Endothelial cell of hepatic sinusoid (primary cell): Measurements from ENCODE around the gene SP140L.
"Not testable (repeated sequence)": the region's sequence is repeated elsewhere in the genome, so short reads cannot be mapped to it uniquely, and the experiment has no call there.

Experiments used
- in situ Hi-C: cut with HindIII; loops from 2 replicates; pipeline ENCODE4 v1.10.0; 2017; ENCODE audit warnings: low sequenced_read_pairs

Gene SP140L

DNA sequence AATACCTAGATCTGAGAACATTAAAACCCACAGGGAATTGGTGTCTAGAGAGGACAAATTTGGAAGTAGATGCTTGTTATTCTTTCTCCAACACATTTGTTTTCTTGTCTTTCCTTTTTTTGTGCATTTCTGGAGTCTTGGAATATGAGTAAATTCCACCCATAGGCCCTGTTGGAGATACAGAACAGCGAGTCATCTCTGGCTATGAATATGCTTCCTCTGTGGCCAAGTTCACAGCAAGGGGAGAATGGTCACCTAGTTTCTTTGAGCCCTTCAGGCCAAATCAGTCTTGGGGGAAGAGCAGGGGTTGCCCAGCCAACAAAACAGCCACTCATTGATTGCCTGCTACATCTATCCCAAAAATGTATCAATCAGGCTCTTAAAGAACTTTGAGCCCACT is 31.3 kb downstream of the SP140L start:
- in situ Hi-C loops = no loop called here

DNA sequence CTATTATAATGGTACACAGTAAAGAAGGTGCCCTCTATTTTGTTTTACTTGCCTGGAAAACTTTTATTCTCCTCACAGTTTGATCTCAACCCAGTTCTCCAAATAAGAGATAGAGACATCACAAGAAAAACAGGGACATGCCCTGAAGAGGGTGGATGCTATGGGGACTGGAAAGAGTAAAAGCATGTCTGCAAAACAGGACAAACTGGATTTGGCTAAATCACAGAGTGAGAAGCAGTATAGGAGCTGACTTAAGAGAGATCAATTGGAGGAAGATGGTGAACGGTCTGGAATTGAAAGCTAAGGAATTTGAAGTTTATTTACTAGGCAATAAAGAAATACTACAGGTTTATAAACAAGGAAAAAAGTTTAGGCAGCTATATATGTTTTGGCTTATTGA is 33.0 kb downstream of the SP140L start:
- in situ Hi-C loops = loop anchor here (10.0 kb wide), 1 partner anchor 55 kb away; no protein-coding TSS in a partner anchor

DNA sequence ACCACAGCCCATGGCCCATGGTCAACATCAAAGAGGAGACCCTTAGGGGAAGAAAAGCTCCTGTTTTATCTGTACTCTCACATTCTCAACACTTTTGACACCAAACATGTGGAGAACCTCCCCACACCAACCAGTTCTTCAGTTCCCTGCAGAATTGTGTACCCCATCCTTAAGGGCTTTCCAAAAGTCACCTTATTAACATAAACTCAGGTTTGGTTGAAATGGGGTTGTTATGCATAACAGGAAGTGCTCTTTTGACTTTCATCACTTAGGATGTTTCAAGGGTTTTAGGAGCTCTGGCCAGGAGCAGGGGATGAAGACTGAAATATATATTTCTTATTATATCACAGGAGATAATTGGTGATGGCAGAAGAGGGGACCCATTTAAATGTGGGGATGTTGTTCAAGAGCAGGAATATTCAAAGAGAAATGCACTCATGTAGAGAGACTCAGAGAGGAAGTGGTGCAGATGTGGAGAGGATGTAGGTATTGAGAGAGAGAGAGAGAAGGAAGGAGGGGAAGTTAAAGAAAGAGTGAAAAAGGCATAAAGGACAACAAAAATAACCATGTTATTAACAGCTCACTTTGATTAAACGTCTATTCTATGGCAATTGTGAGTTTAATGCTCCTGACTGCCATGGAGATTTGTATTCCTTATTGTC is 35.2 kb downstream of the SP140L start:
- in situ Hi-C loops = loop anchor here (10.0 kb wide), 1 partner anchor 57 kb away; no protein-coding TSS in a partner anchor

DNA sequence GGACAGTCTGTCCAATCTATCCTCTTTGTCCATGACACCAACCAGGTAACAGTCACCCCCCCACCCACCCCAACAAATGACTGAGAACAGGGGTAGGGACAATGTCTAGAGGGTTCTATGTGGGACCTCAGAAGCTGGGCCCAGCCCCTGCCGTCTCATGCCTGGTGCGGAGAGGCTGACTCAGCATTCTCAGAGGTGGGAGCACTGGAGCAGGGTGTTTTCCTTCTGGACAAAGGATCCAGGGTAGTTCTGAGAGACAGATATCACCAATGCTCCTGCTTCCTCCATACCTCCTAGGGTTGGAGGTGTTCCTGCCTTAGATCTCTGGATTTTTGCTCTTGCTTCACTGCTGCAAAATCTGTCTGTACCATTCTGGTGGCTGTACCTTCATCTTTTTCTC is 55.1 kb downstream of the SP140L start:
- in situ Hi-C loops = no loop called here

DNA sequence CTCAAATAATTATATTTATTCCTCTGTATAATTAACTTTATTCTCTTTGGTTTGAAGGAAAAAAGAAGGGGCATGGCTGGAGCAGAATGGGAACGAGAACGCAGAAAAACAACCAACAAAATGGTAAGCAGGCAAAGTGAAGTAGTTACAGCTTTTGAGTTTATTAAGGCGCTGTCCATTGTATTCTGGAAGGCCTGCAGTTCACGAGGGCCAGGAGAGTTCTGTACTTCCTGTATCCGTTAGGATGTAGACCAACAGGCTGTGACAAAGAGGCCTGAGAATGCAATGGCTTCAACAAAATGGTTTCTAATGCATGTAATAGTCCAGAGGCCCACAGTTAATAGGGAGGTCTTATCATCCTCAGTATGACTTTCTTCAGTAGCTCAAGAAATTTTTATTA is 56.5 kb downstream of the SP140L start:
- in situ Hi-C loops = no loop called here

DNA sequence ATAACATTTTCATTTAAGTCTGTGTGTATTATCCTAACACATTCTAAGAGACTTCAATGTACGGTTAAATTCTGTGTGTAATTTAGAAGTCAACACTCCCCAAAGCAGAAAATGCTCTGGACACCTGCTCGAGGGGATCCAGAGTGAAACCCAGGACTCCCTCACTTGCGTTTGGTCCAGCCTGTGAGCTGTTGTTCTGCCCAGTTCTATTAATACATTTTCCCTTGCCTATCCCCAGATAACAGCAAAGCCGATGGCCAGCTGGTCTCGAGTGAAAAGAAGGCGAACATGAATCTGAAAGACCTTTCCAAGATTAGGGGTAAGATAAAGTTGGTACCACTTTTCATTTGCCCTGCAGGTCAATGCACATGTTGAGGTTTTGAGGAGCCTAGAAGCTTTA is 58.0 kb downstream of the SP140L start:
- in situ Hi-C loops = no loop called here

DNA sequence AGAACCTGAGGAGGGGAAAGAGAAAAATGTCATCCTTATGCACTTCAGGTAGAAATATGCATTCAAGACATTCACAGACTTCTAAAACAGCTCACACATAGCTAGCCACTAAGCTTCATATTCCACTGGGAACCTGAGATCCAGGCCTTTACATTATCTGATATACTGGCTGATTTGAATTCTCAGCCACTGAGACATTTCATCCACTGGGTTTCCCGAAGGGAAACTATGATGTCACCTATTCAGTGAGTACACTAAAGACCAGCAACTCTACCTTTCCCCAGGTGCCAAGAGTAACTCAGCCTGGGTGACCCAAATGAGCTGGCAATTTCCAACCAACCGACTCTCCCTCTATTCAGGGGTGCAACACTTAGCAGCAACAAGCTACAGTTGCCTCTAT is 67.3 kb downstream of the SP140L start:
- in situ Hi-C loops = no loop called here

DNA sequence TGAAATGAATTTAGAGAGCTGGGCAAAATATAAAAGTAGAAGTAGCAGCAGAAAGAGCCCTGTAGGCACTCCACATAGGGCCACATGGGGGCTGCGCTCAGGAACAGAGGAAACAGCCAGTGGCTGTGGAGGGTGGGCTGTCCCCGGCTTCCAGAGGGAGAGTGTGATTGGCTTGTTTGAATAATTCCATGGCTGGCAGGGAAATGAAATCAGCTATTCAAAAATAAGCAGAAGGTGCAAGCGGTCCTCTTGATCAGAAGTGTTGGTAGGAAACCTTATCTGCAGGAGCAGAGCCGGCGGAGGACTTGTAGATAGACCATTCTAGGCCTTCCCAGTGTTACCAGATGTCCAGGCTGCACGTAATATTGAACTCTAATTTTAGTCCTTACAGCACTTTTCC is 71.7 kb downstream of the SP140L start:
- in situ Hi-C loops = not testable (repeated sequence)

DNA sequence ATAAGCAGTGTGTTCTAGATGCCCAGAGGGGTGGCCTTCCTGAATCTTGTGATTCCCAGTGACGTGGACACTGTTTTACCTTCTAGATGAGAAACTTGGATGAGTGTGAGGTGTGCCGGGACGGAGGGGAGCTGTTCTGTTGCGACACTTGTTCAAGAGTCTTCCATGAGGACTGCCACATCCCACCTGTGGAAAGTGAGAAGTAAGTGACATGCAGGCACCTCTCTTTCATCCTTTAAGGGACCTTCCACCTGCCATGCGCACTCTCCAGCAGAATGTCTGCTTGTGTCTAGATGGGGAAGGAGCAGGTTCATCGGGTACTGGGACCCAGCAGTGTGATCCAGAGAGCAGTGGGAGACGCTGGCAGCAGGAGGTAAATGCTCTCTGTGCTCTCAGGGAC is 73.0 kb downstream of the SP140L start:
- in situ Hi-C loops = no loop called here

DNA sequence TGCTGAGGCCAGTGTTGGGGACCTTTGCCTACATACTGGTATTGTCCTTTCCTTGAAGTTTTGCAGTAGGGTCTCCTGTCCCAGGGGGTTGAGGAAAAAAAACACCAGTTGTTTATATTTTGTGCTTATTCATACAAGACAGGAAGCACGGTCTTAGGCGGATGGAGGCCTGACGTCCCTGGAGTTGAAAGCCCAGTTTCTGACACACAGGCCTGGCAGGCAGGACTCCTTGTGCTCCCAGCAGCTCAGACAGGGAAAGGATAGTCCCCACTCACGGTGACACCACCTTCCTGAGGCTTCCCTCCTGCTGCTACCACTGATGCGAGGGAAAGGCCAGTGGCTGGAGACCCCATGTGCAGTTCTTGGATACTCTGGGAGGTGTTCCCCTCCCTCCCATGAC is 73.5 kb downstream of the SP140L start:
- in situ Hi-C loops = no loop called here

DNA sequence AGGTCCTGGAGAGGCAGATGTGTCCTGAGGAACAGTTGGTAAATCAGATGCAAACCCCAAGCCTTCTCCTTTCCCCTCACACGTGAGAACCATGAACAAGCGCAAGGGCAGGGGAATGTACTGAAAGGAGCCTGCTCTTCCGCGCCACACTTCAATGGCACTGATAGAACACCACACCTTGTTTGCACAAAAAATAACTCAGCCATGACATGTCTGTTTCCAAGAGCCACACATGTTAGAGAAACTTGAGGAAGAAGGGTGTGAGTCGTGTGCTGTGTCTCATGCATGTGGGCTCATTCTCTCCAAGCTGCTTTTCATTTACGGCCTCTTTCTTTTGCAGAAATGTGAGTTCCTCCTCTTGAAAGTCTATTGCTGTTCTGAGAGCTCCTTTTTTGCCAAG is 74.0 kb downstream of the SP140L start:
- in situ Hi-C loops = not testable (repeated sequence)

DNA sequence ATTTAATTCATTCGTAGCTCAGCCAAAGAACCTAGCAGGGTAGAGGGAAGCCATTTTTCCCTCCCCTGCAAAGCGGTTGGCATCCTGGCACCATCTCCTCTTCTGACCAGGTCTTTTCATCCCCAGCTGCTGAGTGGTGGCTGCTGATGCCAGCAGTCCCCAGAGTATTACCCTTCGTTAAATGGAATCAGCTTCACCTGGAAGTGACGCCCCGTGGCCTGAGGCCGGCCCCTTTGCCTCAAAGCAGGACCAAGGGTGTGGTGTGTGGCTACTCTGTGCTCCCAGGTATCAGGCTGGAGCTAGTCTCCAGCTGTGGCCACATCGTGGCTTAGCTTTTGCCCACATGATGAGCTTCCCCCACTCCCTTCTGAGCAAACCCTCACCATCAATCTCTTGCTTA is 76.8 kb downstream of the SP140L start:
- in situ Hi-C loops = no loop called here

DNA sequence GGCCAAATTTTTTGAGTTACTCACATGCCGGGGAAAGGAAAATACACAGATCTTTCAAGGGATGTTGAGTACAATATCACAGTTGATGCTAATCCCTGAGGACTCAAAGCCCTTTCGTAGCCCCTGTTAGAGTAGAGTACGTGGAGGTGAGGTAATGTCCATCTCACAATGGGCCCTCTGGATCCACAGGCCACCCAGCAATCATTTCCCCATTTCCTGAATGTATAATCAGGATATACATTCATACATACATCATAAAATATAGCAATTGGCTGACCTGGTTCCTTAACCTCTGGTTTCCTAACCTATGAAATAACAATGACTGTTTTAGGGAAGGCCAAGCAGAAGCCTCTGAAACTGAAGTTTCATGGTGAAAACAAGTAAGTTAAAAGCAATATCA is 78.8 kb downstream of the SP140L start:
- in situ Hi-C loops = no loop called here

DNA sequence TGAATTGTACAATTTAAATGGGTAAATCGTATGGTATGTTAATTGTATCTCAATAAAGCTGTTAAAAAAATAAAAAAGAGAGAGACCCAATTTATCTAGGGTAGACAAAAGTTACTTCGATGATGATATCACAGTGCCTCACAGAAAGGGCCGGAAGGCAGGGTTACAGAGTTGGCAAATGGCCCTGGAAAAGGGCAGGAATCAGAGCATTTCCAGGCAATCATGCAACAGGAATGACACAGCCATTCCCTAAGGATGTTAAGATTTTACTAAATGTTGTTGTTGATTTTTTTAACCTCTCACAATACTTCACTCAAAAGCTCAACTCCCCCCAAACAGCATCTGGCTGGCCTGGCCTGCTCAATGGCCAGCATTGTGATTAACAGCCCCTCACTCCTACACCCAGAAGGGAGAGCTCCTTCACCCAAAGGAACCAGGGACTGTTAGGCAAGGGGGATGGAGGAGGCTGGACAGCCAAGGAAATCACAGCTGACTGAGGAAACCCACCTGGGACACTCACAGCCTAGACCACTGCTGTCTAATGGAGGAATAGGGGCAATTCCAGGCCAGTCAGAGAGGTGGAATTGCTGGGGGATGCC is 81.3 kb downstream of the SP140L start:
- in situ Hi-C loops = no loop called here

DNA sequence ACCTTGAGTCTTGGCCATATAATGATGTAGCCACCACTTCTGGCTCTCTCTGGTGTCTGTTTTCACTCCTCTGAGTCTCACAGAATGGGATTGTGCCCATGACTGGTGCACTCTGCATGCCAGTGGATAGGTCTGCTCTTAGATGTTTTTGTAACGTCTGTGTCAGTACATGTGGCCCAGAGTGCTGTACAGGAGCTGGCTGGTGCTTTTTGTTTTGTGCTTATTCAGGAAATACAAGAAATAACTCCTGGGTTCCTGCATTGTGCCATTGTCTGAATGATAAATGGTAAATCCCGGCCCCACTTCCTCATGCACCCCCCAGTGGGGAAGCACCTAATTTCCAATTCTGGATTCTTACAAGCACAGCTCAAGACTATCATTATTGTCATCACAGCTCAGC is 82.3 kb downstream of the SP140L start:
- in situ Hi-C loops = not testable (repeated sequence)

DNA sequence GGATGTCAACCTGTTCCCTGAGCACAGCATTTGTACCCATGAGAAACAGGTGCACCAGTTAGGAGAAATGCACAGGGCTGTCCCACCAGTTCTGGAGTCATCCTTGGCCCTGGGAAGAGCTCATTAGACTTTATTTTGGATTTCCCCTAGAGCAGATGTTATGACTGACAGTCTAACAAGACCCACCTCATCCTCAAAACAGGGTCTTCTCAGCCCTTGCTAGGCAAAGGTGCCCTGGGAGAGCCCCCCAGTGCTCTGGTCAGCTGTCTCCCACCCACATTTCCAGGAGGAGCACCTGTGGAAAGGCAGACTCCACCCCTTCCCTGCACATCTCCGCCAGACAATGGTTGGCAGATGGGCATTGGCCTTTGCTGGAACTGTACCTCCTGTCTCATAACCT is 83.3 kb downstream of the SP140L start:
- in situ Hi-C loops = no loop called here

DNA sequence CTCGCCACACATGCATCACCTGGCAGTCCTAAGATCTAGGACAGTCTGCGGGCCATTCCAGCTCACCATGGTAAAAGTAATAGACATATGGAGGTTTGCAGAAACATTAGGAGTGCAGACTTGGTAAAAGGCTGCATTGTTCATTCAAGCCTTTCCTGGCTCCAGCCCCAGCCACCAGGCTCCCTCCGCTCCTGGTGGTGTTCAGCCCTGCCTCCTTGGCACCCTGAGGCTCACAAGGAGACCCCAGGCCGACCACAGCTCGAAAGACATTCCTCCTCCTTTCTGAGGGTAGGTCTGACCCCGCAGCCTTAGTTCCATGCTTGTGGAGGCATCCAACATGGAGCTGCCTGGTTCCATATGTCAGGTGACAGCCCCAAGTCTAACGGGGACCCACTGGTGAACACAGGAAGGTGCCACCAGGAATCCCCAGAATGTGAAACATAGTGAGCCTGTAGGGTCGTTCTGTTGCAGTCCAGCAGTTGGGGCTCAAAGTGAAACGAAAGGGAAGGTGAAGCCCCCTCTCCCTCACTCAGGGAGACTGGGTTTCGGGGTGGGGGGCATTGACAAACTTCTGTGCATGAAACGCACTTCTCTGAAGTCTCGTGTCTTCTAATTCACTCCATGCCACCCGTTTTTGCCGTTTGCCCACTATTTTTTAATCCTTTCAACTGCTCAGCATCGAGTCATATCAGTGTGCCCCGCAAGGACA is 84.0 kb downstream of the SP140L start:
- in situ Hi-C loops = no loop called here

DNA sequence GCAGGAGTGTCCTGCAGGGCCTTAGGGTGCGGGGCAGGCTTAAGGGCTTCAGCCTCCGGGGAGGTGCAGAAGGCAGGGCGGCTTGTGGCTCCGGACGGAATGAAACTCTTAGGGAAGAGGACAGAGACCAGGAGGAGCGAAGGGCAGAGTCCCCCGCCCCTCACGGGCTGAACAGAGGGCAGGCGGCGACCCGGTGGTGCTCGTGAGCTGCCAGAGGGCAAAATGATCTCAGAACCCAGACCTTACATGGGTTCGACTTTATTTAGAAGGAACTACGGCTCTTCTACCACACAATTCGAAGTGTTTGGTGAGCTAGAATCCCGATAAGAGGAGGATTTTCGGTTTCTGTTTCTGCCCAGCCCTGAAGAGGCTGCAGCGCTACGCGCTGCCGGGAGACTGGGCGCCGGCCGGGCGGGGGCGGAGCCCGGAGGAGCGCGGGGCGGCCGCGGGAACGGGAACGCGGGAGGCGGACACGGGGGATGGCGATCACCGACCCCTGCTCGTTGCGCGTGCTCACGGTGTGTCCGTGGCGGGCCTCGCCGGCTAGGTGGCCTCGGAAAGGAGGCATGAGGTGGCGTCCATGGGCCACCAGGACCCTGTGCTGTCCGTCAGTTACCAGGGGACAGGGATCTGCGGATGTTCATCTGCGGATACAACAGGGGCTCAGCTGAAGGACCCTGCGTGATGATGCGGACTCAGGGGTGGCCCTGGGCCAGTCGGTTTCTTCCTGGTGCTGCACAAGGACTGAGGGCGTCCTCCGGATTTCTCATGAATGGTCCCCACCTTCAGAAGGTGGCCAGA is 84.8 kb downstream of the SP140L start:
- in situ Hi-C loops = no loop called here

DNA sequence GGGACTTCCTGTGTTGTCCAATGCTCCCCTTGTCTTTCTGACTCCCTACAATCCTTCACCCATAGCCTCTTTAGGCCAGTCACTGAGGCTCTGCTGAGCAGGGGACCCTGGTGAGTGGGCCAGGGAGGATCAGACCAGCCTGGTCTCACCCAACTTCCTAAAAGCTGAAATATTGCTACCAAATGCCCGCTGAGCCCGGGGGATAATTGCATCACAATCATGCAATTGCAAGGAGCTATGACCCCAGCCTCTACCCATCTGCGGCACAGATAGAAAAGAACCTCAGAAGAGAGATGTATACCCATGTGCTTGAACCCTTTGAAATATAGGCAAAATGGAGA is 85.3 kb downstream of the SP140L start:
- in situ Hi-C loops = no loop called here

DNA sequence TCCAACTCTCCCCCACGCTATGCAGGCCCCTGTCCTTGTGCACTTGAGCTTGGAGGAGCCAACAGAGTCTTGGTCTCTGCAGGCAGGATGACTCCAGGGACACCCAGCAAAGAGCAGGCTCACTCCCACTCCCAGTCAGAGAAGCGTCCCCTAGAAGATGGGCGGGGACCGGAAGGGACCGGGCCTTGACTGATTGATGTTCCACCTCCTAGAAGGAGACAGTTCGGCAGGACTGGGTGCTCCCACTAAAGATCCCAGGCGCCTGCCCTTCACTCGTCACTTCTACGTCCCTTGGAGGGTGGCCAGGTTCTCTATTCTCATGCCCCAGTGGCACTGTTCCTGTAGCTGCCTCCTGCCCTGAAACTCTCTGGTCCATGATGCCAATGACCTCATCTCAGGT is 85.9 kb downstream of the SP140L start:
- in situ Hi-C loops = no loop called here

DNA sequence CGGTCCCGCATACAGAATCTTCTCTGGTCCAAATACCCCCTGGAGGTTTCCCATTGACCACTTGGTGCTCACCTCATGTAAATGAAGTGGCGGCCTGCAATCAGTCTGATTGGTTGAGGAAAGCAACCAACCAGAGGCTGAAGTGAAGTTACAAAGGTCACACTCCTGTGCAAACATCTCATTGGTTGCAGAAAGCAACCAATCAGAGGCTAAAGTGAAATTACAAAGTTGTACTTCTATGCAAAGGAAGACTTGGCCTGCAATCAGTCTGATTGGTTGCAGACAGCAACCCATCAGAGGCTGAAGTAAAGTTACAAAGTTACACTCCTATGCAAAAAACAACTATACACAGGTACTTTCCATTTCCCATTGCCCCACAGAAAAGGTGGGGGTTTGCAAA is 86.5 kb downstream of the SP140L start:
- in situ Hi-C loops = no loop called here

DNA sequence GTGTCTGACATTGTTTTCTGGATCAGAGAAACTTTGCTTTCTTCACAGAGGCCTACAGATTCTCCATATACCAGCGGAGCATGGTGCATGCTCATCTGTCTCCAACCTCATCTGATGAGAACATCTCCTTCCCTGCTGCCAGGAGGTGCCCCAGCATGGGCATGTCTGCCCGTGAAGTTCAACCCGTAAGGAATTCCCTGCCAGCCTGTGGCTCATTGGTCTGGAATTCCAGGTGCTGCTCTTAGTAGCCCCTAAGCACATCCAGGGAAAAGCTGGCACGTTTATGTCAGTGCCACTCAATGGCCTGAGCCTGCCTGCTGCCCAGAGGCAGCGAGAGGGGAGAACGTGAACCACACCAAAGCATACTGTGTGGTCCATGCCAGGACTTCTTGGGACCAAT is 87.3 kb downstream of the SP140L start:
- in situ Hi-C loops = no loop called here
